HS-5 (cell line): ENCODE data around the gene RRP1.
"Not testable (repeated sequence)": the region's sequence is repeated elsewhere in the genome, so short reads cannot be mapped to it uniquely, and the experiment has no call there.

Experiments used
- DNase-seq: peaks from one replicate; pipeline ENCODE4 v3.0.0-alpha.2; 2012; ENCODE audit warnings: low read depth

RRP1 gene

GRCh38 chr21:43817157-43818086, 28.0 kb downstream of the RRP1 start:
- DNase-seq, result no peak

DNA sequence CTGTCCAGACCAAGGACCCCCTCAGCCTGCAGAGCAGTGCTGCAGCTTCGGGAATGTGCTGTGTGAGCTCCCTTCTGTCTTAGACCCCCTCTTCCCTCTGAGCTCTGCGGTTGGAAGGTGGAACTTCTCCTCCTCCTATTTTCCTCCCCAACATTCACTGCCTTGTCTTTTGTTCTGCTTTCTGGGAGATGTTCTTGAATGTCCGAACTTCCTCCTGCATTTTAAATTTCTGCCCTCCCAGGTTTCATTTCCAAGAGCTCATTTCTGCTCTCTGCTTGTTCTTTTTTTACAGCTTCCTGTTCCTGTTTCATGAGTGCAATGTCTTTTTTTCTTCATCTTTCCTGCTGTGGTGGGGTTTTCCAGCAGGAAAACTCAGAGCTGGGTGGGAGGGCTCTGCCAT, 29.3 kb downstream of the RRP1 start:
- no peak for DNase-seq

- DNase-seq, result no peak
These were observed 30.4 kb downstream of the RRP1 start for GRCh38 chr21:43819511-43820405.

GRCh38 chr21:43820466-43820865, 31.1 kb downstream of the RRP1 start:
- no peak for DNase-seq

- DNase-seq, result not testable (repeated sequence)
These were observed 32.8 kb downstream of the RRP1 start for GRCh38 chr21:43822166-43822565.

- not testable (repeated sequence) for DNase-seq
These were observed 33.4 kb downstream of the RRP1 start for GRCh38 chr21:43822741-43823140.

GRCh38 chr21:43824333-43825241, 35.2 kb downstream of the RRP1 start:
- no peak for DNase-seq

GRCh38 chr21:43825242-43825935, 36.0 kb downstream of the RRP1 start:
- no peak for DNase-seq

DNA sequence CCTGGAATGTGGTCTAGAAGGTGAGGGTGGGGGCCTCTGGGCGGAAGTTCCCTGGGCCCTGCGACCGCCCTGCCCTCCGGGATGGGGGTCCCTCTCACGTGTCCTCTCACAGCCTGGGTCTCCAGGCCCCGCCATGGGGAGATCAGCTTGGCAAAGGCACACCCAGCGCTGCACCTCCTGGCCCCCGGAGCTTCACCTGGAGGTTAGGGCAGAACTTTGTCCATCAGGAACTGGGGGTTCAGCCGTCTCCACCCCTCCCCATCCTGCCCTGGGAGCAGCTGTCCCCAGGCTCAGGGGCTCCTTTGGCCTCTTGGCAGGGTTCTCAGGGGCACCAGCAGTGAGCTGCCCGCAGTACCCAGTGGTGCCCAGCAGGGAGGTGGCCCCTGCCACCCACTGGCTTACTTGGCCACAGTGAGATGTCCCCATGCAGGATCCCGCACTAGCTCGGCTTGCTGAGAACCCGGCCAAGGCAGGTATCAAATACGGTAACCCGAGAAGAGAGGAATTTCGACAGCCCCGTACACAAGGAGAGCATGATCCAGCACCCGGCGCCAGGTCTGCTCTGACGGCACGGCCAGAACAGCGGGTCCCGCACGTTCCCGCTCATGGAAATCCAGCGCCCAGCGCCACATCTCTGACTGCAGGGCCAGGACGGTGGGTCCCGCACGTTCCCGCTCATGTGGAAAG, 36.7 kb downstream of the RRP1 start:
- DNase-seq, result no peak

- no peak for DNase-seq
These were observed 37.2 kb downstream of the RRP1 start for GRCh38 chr21:43826623-43826974.

- no peak for DNase-seq
These were observed 37.7 kb downstream of the RRP1 start for GRCh38 chr21:43827015-43827611.

DNA sequence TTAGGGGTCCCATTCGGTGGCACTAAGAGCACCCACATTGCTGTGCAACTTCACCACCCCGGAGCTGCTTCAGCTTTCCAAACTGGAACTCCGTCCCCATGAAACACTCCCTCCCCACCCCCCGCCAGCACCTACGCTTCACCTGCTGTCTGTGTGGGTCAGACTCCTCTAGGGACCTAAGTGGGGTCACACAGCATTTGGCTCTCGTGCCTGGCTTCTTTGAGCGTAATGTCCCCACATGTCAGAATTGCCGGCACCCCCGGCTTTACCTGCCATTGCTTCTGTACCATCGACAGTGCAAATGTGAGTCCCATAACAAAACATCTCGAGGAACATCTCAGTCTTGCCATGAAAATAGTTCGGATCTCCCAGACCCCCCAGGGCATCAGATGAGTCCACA, 39.8 kb downstream of the RRP1 start:
- no peak for DNase-seq

DNA sequence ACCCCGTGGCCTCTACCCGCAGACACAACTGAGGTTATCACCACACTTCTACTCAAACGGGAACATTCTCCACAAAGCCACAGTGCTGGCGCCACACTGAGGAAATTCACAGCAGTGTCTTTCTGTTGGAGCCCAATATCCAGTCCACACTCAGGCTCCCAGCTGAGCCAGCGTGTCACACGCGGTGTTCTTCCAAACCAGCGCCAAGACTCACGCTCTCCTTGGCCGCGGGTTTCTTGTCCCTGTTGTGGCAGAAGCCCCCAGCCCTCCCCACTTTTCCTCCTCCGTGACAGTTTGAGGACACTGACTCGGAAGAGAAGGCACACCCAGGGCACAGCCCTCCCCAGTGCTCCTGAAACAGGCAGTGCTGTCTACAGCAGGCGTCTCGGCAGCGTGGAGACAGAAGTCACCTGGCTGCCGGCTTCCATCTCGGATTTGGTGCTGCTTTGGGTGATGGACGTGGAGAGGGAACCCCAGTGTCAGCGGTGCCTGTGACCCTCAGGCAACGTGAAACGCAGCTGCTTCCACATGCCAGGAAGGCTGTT, 40.3 kb downstream of the RRP1 start:
- no peak for DNase-seq

- no peak for DNase-seq
These were observed 42.8 kb downstream of the RRP1 start for GRCh38 chr21:43832158-43832550.

GRCh38 chr21:43832648-43833047, 43.3 kb downstream of the RRP1 start:
- no peak for DNase-seq

DNA sequence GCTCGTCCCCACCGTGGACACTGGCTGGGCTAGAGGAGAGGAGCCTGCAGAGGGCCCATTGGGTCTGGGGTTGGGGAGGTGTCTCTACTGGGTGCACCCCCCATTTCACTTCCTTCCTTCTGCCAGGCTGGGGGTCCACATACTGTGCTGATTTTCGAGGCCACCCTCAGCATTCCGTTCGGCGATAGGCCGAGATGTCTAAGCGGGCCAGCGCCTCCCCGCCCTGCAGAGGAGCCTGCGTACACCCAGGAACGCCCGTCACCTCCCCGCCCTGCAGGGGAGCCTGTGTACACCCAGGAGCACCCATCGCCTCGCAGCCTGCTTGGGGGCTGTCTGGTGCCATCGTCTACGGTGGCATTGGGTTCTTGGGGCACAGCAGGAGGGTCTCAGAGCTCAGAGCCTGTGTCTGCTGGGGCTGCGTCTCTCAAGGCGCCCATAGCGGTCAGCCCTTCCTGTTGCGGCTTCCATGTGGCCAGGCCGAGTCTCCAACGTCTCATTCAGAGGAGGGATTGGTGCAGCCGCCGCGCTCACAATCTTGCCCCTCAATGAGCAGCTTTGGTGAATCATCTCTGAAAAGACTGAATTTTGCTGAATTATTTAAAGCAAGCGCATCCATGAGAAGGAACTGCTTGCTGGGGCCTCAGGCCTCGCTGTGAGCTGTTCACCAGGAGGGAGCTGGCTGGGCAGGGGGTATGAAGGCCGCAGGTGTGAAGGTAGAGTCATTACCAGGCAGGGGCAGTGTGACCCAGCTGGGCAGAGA, 44.9 kb downstream of the RRP1 start:
- no peak for DNase-seq

- DNase-seq, result no peak
These were observed 45.7 kb downstream of the RRP1 start for GRCh38 chr21:43835050-43835449.

- no peak for DNase-seq
These were observed 46.5 kb downstream of the RRP1 start for GRCh38 chr21:43835861-43836260.

DNA sequence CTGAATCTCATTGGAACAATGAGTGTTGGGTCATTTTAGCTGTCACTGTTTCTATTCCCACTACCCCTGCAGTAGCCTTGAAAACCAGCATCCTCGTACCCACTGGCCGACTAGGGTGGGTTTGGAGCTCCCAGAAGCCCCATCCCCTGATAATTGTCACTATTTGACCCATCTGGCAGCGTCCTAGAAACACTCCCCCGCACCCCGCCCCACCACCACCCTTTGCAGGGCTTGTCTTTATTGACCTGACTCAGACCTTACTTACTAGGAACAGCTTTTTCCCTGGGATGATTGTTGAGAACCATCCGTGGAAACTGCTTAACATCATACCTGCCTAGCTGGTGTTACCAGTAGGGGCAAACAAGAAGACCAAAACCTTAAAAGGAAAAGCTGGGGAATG, 47.2 kb downstream of the RRP1 start:
- no peak for DNase-seq
